B cell (primary cell): ENCODE data around the gene STEAP1B.
"Not testable (repeated sequence)": the region's sequence is repeated elsewhere in the genome, so short reads cannot be mapped to it uniquely, and the experiment has no call there.

Source experiments
- EZH2 ChIP-seq: IDR thresholded peaks from 2 replicates; pipeline ENCODE4 v1.6.1; 2012; ENCODE audit warnings: borderline replicate concordance, low read depth, mild to moderate bottlenecking, moderate library complexity, low read length; ENCODE audit not compliant: insufficient read depth, poor library complexity, severe bottlenecking
- TF ChIP-seq, protein P1 (sequence below): fragments of 200-600 bp; IDR thresholded peaks from one replicate; pipeline ENCODE4 v1.8.0; 2022; ENCODE audit warnings: antibody characterized with exemption, mild to moderate bottlenecking

DNA sequence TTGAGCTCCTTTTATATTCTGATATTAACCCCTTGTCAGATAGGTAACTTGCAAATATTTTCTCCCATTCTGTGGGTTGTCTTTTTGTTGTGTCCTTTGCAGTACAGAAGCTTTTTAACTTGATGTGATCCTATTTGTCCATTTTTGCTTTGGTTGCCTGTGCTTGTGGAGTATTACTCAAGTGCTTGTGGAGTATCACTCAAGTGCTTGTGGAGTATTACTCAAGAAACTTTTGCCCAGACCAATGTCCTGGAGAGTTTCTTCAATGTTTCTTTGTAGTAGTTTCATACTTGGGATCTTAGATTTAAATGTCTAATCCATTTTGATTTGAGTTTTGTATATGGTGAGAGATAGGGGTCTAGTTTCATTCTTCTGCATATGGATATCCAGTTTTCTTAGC is 50.0 kb downstream of the STEAP1B start:
- TF ChIP-seq EZH2: not testable (repeated sequence)
- TF ChIP-seq, protein P1, sequence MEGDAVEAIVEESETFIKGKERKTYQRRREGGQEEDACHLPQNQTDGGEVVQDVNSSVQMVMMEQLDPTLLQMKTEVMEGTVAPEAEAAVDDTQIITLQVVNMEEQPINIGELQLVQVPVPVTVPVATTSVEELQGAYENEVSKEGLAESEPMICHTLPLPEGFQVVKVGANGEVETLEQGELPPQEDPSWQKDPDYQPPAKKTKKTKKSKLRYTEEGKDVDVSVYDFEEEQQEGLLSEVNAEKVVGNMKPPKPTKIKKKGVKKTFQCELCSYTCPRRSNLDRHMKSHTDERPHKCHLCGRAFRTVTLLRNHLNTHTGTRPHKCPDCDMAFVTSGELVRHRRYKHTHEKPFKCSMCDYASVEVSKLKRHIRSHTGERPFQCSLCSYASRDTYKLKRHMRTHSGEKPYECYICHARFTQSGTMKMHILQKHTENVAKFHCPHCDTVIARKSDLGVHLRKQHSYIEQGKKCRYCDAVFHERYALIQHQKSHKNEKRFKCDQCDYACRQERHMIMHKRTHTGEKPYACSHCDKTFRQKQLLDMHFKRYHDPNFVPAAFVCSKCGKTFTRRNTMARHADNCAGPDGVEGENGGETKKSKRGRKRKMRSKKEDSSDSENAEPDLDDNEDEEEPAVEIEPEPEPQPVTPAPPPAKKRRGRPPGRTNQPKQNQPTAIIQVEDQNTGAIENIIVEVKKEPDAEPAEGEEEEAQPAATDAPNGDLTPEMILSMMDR: not testable (repeated sequence)
